EH (cell line): ENCODE results near the gene SDK1.
"Not testable (repeated sequence)": the region's sequence is repeated elsewhere in the genome, so short reads cannot be mapped to it uniquely, and the experiment has no call there.

Experiments
- DNase-seq: peaks from one replicate; pipeline ENCODE4 v3.0.0-alpha.2; 2015; ENCODE audit warnings: low read depth

Gene SDK1

GRCh38 chr7:3670898-3671297, 369.8 kb downstream of the SDK1 start:
- DNase-seq, result no peak

- no peak for DNase-seq
These were observed 372.5 kb downstream of the SDK1 start for GRCh38 chr7:3673524-3673923.

GRCh38 chr7:3678314-3678810, 377.3 kb downstream of the SDK1 start:
- DNase-seq, result no peak

DNA sequence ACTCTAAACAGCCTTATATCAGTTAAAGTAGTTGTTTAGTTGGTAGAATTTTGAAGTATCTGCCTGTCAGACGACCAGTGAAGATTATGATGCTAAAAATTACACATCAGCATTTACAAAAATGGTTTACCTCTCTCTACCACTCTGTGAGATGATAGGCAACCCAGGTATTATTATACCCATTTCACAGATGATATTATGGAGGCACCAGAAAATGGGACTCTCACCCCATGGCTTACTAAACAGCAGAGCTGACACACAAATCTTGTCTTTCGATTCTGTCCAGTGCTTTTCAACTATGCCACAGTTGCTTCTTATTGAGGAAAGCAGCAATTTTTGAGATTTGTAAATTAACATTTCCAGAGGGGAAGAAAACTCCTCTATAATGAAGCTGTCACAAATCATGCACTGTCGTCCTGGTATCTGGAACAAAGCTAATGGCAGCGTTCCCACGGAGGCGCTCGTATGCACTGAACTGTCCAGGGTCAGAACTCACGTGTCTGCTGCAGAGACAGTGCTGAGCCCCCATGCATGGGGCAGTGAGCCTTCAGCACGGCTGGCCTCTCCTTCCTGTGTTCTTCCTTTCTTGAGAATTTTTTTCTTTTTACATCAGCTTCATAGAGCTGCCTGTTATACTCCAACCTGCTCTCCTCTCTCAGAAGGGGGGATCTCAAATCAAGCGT, 381.1 kb downstream of the SDK1 start:
- no peak for DNase-seq

GRCh38 chr7:3683546-3684539, 382.8 kb downstream of the SDK1 start:
- DNase-seq, result no peak

DNA sequence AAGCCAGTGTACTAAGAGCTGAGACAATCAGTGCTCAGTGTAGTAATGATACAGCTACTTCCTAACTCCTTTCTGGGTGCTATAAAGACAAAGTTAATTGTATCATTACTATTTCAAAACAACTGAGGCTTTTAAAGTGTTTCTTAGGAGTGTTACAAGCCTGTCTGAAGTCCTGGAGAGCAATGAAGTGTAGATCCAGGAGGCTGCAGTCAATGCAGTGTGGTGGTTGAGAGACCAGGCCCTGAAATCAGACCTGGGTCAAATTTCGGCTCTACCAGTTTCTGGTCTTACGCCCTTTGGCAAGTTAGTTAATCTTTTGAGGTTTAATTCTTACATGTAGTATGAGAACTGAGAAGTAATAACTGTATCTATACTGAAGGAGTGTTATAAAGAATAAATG, 387.0 kb downstream of the SDK1 start:
- no peak for DNase-seq

DNA sequence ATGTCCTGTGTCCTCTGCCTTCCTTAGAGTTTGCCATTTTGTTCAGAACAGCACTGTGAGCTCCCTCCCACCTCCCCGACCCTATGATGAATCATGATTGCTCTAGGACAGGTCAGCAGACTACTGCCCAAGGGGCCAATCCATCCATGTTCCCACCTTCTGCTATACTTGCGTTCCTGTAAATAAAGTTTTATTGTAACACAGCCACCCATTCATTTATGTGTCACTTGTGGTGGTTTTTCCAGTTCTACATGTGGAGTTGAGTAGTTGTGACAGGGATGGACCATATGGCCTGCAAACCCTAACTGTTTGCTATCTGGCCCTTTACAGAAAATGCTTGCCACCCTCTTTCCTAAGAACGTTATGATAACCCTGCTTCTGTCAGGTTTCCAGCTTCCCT, 387.8 kb downstream of the SDK1 start:
- DNase-seq, result no peak

- DNase-seq, result no peak
These were observed 390.6 kb downstream of the SDK1 start for GRCh38 chr7:3691478-3692158.

DNA sequence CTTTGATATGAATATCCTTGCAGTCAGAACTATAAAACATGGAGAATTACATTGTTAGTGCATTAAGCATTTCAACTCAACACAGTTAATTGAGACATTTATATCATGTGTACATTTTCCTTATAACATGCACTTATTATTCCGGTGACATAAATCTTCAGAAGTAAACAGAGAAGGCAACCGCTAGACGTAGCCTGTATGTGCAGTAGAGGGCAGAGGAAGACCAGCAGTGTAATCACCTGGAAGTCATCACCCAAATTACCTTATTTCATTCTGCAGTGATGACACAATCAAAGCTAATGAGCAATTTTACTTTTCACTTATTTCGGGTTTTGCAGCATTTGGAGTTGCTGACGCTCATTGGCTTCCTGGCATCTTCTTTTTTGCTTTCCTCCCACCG, 394.6 kb downstream of the SDK1 start:
- DNase-seq, result no peak

- DNase-seq, result no peak
These were observed 395.1 kb downstream of the SDK1 start for GRCh38 chr7:3696113-3696512.

GRCh38 chr7:3697472-3697871, 396.4 kb downstream of the SDK1 start:
- no peak for DNase-seq

DNA sequence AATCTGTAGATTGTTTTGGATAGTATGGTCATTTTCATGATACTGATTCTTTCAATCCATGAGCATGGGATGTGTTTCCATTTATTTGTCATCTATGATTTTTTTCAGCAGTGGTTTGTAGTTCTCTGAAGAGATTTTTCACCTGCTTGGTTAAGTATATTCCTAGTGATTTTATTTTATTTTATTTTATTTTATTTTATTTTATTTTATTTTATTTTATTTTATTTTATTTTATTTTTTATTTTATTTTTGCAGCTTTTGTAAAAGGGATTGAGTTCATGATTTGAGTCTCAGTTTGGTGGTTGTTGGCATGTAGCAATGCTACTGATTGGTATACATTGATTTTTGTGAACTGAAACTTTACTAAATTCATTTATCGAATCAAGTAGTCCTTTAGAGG, 404.2 kb downstream of the SDK1 start:
- DNase-seq, result no peak

GRCh38 chr7:3706091-3706490, 405.0 kb downstream of the SDK1 start:
- not testable (repeated sequence) for DNase-seq

GRCh38 chr7:3710122-3710521, 409.1 kb downstream of the SDK1 start:
- no peak for DNase-seq

DNA sequence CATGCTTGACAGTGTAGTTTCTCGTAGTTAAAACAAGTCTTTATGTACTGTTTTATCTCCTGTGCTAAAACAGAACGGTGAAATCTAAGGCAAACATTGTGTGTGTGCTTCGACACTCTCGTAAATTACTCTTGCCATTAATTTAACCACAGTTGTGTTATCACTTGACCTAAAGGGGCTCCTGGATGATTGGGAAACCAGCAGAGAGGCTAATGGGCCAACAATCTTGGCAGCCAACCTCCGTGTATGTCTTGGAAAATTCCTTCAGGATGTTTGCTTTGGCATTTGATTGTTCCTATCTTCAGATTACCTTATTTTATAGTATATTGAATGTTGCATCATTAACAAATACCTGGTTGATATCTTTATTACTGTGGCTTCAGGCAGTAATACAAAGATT, 409.5 kb downstream of the SDK1 start:
- DNase-seq, result no peak

DNA sequence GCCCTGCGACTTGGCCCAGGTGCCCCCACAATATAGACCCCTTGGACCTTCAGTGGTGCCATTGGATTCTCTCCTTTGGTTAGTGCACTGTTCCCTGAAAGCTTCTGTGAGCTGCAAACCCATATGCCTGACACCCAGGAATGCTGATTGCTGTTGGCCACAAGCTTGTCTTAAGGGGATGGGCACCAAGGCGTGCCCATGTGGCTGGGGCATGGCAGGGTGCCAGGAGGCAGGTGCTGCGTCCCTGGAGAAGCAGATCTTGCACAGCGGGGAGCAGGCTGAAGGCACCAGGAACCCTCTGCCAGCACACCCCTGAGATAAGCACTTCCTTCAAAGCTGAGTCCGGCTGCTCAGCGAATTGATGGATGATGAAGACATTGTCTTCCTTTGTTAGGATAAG, 411.8 kb downstream of the SDK1 start:
- no peak for DNase-seq

GRCh38 chr7:3721422-3721821, 420.4 kb downstream of the SDK1 start:
- DNase-seq, result no peak

GRCh38 chr7:3722396-3722922, 421.4 kb downstream of the SDK1 start:
- DNase-seq, result no peak

DNA sequence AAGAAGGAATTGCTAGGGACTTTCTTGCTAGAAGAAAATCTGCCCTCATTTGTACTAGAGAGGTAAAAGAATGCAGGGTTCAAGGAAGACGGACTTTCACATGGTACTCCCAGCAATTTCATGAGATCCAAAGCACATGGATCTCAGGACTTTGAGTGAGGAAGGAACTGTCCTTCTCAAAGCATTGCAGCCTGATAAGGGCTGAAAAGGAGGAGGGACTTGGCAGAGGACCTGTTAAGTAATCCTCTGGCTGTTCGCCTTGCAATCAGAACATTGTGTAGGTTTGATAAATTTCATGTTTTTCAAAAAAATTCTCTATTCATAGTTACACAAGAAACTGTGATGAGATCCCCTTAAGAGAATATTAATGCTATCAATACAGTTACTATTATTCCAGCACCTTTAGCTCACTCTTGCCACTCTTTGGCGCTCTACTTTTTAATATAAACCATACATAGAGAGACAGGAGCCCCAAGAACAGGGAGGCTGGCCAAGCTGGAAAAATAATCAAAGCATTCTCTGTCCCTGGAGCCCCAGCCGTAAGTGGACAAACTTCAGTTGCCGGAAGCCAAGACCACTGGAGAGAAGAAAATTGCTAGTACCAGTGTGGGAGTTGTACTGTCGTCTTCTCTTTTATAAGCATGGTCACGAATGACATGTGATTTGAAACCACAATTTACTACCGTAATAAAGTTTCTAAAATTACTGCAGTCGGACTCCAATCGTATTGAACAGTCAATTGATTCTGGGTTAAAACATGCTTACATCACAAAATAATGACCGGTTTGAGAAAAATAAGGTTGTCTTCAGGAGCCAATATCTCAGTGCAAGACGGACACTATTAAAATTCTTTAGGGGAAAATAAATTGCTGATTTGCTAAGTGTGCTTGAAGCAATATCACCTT, 424.4 kb downstream of the SDK1 start:
- no peak for DNase-seq

GRCh38 chr7:3730276-3730675, 429.2 kb downstream of the SDK1 start:
- DNase-seq, result no peak

GRCh38 chr7:3732395-3733005, 431.4 kb downstream of the SDK1 start:
- no peak for DNase-seq
